Pancreas (tissue), 8 donors: ENCODE measurements around the gene SLC5A10. TPM values are rescaled to one million over a fixed set of nuclear protein-coding genes. Genes with fewer than 3 reads are reported as not detected.

Source experiments
- polyA plus RNA-seq, 2 donors: library from polyadenylated mRNA; stranded (reverse); fragments of 200-250 nt; gene quantifications; one replicate each; pipeline ENCODE4 v1.2.3, GENCODE V29; 2013
- total RNA-seq, 6 donors: library from RNA; stranded (reverse); fragmentation: NEBNext Ultra II Directional in 4 of 6; extraction: Animal tissue kit (Norgen Biotek cat#: 25700) in 4 of 6; gene quantifications; one replicate each; pipeline versions ENCODE4 v1.2.1 to v1.2.4, GENCODE V29; 2021 to 2023
- donor health status: healthy with polysubstance abuse.
- donor health status: DM: no; HTN: no; CAD: no; lungs with moderate emphysema.
- donor health status: DM: no; HTN: no; CAD: no.
- donor health status: Bipolar disorder and iron deficiency.
- donor health status: DM: yes; HTN: yes; CAD: no.
- donor health status: DM: no; HTN: no; CAD: no.
- donor health status: DM: no; HTN: no; CAD: no.
- donor health status: DM: yes; HTN: yes; CAD: no.

The SLC5A10 gene
- total and polyA plus RNA-seq, 8 donors: 0.02 TPM; not detected in 7

Other genes starting within 250 kb of the SLC5A10 start
- under 1 TPM in 1 of 6 donors, not detected in 5; 0.05 TPM for gene FBXW10, start 208.1 kb upstream of the SLC5A10 start, total RNA-seq
- gene FBXW10, start 208.1 kb upstream of the SLC5A10 start, polyA plus RNA-seq: under 1 TPM; 0.11 to 0.23 TPM
- gene TVP23B, start 171.0 kb upstream of the SLC5A10 start, total RNA-seq: 10 to 100 TPM; 16.8 to 26.3 (median 21.9) TPM
- gene TVP23B, start 171.0 kb upstream of the SLC5A10 start, polyA plus RNA-seq: 10 to 100 TPM; 14.4 to 37.5 TPM
- 10 to 100 TPM in 5 of 6 donors, 1 to 10 TPM in 1; 9.5 to 22.3 (median 15.6) TPM for gene PRPSAP2, start 94.0 kb upstream of the SLC5A10 start, total RNA-seq
- gene PRPSAP2, start 94.0 kb upstream of the SLC5A10 start, polyA plus RNA-seq: 10 to 100 TPM; 10.9 to 20.5 TPM
- gene FAM83G, start 52.6 kb downstream of the SLC5A10 start, total RNA-seq: 10 to 100 TPM in 2 of 6 donors, 1 to 10 TPM in 4; 5.6 to 10.8 (median 7.5) TPM
- 10 to 100 TPM; 10.4 to 12.9 TPM for gene FAM83G, start 52.6 kb downstream of the SLC5A10 start, polyA plus RNA-seq
- gene GRAP, start 94.8 kb downstream of the SLC5A10 start, total RNA-seq: 1 to 10 TPM in 2 of 6 donors, under 1 TPM in 4; 0.38 to 1.5 (median 0.56) TPM
- 1 to 10 TPM; 1.5 to 2.3 TPM for gene GRAP, start 94.8 kb downstream of the SLC5A10 start, polyA plus RNA-seq
- gene GRAPL, start 175.4 kb downstream of the SLC5A10 start, total RNA-seq: under 1 TPM in 4 of 6 donors, not detected in 2; 0.19 to 1.00 (median 0.54) TPM
- gene GRAPL, start 175.4 kb downstream of the SLC5A10 start, polyA plus RNA-seq: 1 to 10 TPM in 1 of 2 donors, under 1 TPM in 1; 0.87 to 2.5 TPM